Activated naive CD4-positive, alpha-beta T cell treated with anti-CD3 and anti-CD28 coated beads, Interleukin-2, amount 10 ng/mL, durations not matched to agents 5 hours and 36 hours (primary cell): Measurements from ENCODE around the gene TRNAU1AP. TPM values are rescaled to one million over a fixed set of nuclear protein-coding genes. Genes with fewer than 3 reads are reported as not detected.

Source experiments
- total RNA-seq, 2 experiments: library from RNA; stranded (reverse); gene quantifications; one replicate each; pipeline ENCODE4 v1.2.3, GENCODE V29; 2021

TRNAU1AP gene
- total RNA-seq: 10 to 100 TPM; 54.8 to 56.8 TPM

GRCh38 chr1:28552758-28553663, at the start of gene TRNAU1AP:
TRNAU1AP (plus strand) TSS chr1:28553085; CDS start chr1:28553111, 26 bp downstream.

GRCh38 chr1:28505406-28506187, 47.3 kb upstream of the TRNAU1AP start, which contains the start of gene RCC1:
RCC1 (plus strand) TSS chr1:28506043; CDS start chr1:28529867, 23,824 bp downstream.

GRCh38 chr1:28591708-28592320, 38.9 kb downstream of the TRNAU1AP start, which contains the start of gene RAB42:
RAB42 (plus strand) TSS chr1:28592265; CDS start chr1:28592512, 247 bp downstream.

Other genes starting within 250 kb of the TRNAU1AP start
- gene MED18, start 224.0 kb upstream of the TRNAU1AP start, total RNA-seq: 10 to 100 TPM; 20.3 to 20.4 TPM
- 10 to 100 TPM; 23.7 to 24.5 TPM for gene PHACTR4, start 183.3 kb upstream of the TRNAU1AP start, total RNA-seq
- gene RCC1, start 47.0 kb upstream of the TRNAU1AP start, total RNA-seq: 10 to 100 TPM; 60.6 to 62.1 TPM
- not detected for gene RAB42, start 39.2 kb downstream of the TRNAU1AP start, total RNA-seq
- 10 to 100 TPM; 30.9 to 31.8 TPM for gene TAF12, start 90.0 kb downstream of the TRNAU1AP start, total RNA-seq
- not detected for gene RNU11, start 95.5 kb downstream of the TRNAU1AP start, total RNA-seq
- gene GMEB1, start 115.7 kb downstream of the TRNAU1AP start, total RNA-seq: 10 to 100 TPM; 23.0 to 23.6 TPM
- gene YTHDF2, start 183.9 kb downstream of the TRNAU1AP start, total RNA-seq: 10 to 100 TPM; 66.7 to 68.9 TPM